ENCODE measurements around the gene DNAH12. TPM values are rescaled to one million over a fixed set of nuclear protein-coding genes. Genes with fewer than 3 reads are reported as not detected.

The DNAH12 gene
- total and polyA plus RNA-seq, 2 of the 13 experiments (the other 11 are each of a cell fraction or from before 2014, with no cell fraction given): 0.11 TPM

GRCh38 chr3:57385498-57385897, 158.6 kb downstream of the DNAH12 start (continued):
- TF ChIP-seq ZNF652 (CRISPR knock-in tag; IDR thresholded peaks at IDR 0.05; ENCODE audit: borderline replicate concordance, low read depth) (0 out of 2 replicates have a peak, but pooled peaks have one; percentile 1), ETS1 (CRISPR knock-in tag; IDR thresholded peaks at IDR 0.05) (no peak), ZNF512B (CRISPR knock-in tag; IDR thresholded peaks at IDR 0.05; ENCODE audit: borderline replicate concordance) (0 out of 2 replicates have a peak, but pooled peaks have one; percentile 57), ZNF614 (CRISPR knock-in tag; IDR thresholded peaks at IDR 0.05; ENCODE audit: borderline replicate concordance) (peak; percentile 32; the same call in 1 of the 2 replicates), HOXA3 (CRISPR knock-in tag; IDR thresholded peaks at IDR 0.05) (peak; percentile 66), SOX5 (CRISPR knock-in tag; IDR thresholded peaks at IDR 0.05; ENCODE audit: borderline replicate concordance) (peak; percentile 53; the same call in 1 of the 2 replicates), ZMYM2 (CRISPR knock-in tag; IDR thresholded peaks at IDR 0.05) (0 out of 2 replicates have a peak, but pooled peaks have one; percentile 63), HOXA7 (CRISPR knock-in tag; IDR thresholded peaks at IDR 0.05) (no peak), TCF7 (IDR thresholded peaks at IDR 0.05; ENCODE audit: low read depth) (peak; percentile 45; the same call in 1 of the 2 replicates), ZMYM3 (CRISPR knock-in tag; IDR thresholded peaks at IDR 0.05) (peak; percentile 63; the same call in 1 of the 2 replicates), KAT8 (CRISPR knock-in tag; IDR thresholded peaks at IDR 0.05) (0 out of 2 replicates have a peak, but pooled peaks have one; percentile 43), NR2F1 (CRISPR knock-in tag; IDR thresholded peaks at IDR 0.05) (peak; percentile 58 to 61; a peak in 2 of 4 replicates), FOXA3 (CRISPR knock-in tag; IDR thresholded peaks at IDR 0.05) (peak; percentile 18; the same call in 1 of the 2 replicates), MEF2D (CRISPR knock-in tag; IDR thresholded peaks at IDR 0.05) (peak; percentile 84), HNRNPLL (IDR thresholded peaks at IDR 0.05; ENCODE audit: low read depth, low read length, poor library complexity, severe bottlenecking) (no peak), ZNF772 (CRISPR knock-in tag; IDR thresholded peaks at IDR 0.05) (peak; percentile 47; the same call in 1 of the 2 replicates), XBP1 (CRISPR knock-in tag; IDR thresholded peaks at IDR 0.05) (no peak), ZMYM4 (CRISPR knock-in tag; IDR thresholded peaks at IDR 0.05) (peak; percentile 83), TMF1 (CRISPR knock-in tag; IDR thresholded peaks at IDR 0.05; ENCODE audit: low read depth) (no peak), MXD4 (CRISPR knock-in tag; IDR thresholded peaks at IDR 0.05) (0 out of 2 replicates have a peak, but pooled peaks have one; percentile 47), KLF16 (CRISPR knock-in tag; IDR thresholded peaks at IDR 0.05) (peak in 1 of 2 experiments; percentile 23; a peak in 1 of 4 replicates), MED1 (CRISPR knock-in tag; IDR thresholded peaks at IDR 0.05) (peak; percentile 54; the same call in 1 of the 2 replicates), ZNF292 (CRISPR knock-in tag; IDR thresholded peaks at IDR 0.05; ENCODE audit: borderline replicate concordance, low read depth) (peak; percentile 87), MLX (CRISPR knock-in tag; IDR thresholded peaks at IDR 0.05) (0 out of 2 replicates have a peak, but pooled peaks have one; percentile 22), ZSCAN5A (CRISPR knock-in tag; IDR thresholded peaks at IDR 0.05; ENCODE audit: borderline replicate concordance) (no peak; the same call in 1 of the 2 replicates), NR2C2 (CRISPR knock-in tag; IDR thresholded peaks at IDR 0.05; ENCODE audit: borderline replicate concordance) (peak; percentile 63; the same call in 1 of the 2 replicates)

Measured in HepG2 (cell line).